ENCODE results near the gene PARD3B.

DNA sequence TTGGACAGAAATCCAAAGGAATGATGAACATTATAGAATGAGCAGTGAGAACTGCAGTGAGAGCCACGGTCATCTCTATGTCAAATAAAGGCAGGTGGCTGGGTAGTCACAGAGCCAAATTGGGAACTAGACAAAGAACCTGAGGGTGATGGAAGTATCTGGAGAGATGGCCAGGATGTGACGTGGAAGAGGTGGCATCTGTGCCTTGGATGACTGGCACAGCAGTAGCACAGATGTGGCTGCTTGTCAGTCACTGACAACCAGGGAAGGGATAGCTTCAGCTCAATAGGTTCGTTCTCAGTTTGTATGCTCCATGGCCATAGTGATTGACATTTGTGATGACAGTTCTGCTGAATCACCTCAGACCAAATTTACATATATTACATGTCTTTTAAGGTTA lies 172.3 kb downstream of the PARD3B start:
- no peak for TF ChIP-seq FOXK1 (CRISPR knock-in tag; IDR thresholded peaks at IDR 0.05; ENCODE audit: borderline replicate concordance, low read depth)
- no peak for TF ChIP-seq NFE2L2 (IDR thresholded peaks at IDR 0.05; ENCODE audit: low read length)
- TF ChIP-seq PREB (CRISPR knock-in tag; IDR thresholded peaks at IDR 0.05) = no peak
- TF ChIP-seq DPF2 (CRISPR knock-in tag; IDR thresholded peaks at IDR 0.05; ENCODE audit: borderline replicate concordance, low read depth) = no peak
- TF ChIP-seq ZNF333 (CRISPR knock-in tag; IDR thresholded peaks at IDR 0.05; ENCODE audit: borderline replicate concordance) = no peak
- no peak for TF ChIP-seq CREM (IDR thresholded peaks at IDR 0.05)
- TF ChIP-seq CREM (CRISPR knock-in tag; IDR thresholded peaks at IDR 0.05) = no peak
- no peak for TF ChIP-seq KLF15 (CRISPR knock-in tag; IDR thresholded peaks at IDR 0.05; ENCODE audit: borderline replicate concordance)
- no peak for TF ChIP-seq SRF (IDR thresholded peaks at IDR 0.05; ENCODE audit: low read depth, low read length)
- no peak for TF ChIP-seq NCOA1 (CRISPR knock-in tag; IDR thresholded peaks at IDR 0.05)

Measured in HepG2 (cell line).